GM12878 (cell line): ENCODE measurements around the gene ABCA3. TPM values are rescaled to one million over a fixed set of nuclear protein-coding genes. Genes with fewer than 3 reads are reported as not detected.

ENCODE experiments used
- BACH1 ChIP-seq: fragments of 450-650 bp; IDR thresholded peaks from 2 replicates; pipeline ENCODE4 v1.6.1; 2017; ENCODE audit warnings: mild to moderate bottlenecking, borderline replicate concordance
- CBX3 ChIP-seq: fragments of 200-600 bp; sonication (generic); IDR thresholded peaks from 2 replicates; pipeline ENCODE4 v1.6.1; 2016; ENCODE audit warnings: low read depth, borderline replicate concordance
- CEBPB ChIP-seq, 2 experiments: fragments of 150-350 bp in 1 of 2; IDR thresholded peaks; 2 replicates each; pipeline ENCODE4 v1.6.1; 2012 to 2014; ENCODE audit warnings: low read depth in 2 of 2, low read length in 2 of 2, borderline replicate concordance in 1 of 2, inconsistent platforms in 1 of 2
- ETV6 ChIP-seq, 2 experiments: fragments of 450-650 bp in 1 of 2; IDR thresholded peaks in 1 of 2; conservative IDR thresholded peaks in 1 of 2; 2 replicates each; pipeline ENCODE4 v1.6.1; 2014; ENCODE audit warnings: antibody characterized with exemption in 1 of 2, borderline replicate concordance in 1 of 2, low read depth in 1 of 2, mild to moderate bottlenecking in 1 of 2, moderate library complexity in 1 of 2
- HDGF ChIP-seq: fragments of 450-650 bp; IDR thresholded peaks from 2 replicates; pipeline ENCODE4 v1.6.1; 2016; ENCODE audit warnings: antibody characterized with exemption
- IRF4 ChIP-seq: IDR thresholded peaks from 2 replicates; pipeline ENCODE4 v1.6.1; 2011; ENCODE audit warnings: low read depth, low read length
- LARP7 ChIP-seq: fragments of 450-650 bp; IDR thresholded peaks from 2 replicates; pipeline ENCODE4 v1.6.1; 2017; ENCODE audit warnings: mild to moderate bottlenecking
- NFIC ChIP-seq: IDR thresholded peaks from 2 replicates; pipeline ENCODE4 v1.6.1; 2012; ENCODE audit warnings: low read depth, mild to moderate bottlenecking, inconsistent platforms, low read length, moderate library complexity
- RCOR1 ChIP-seq: conservative IDR thresholded peaks from 2 replicates; pipeline ENCODE4 v1.6.1; 2012; ENCODE audit warnings: low read depth, low read length, improper control_type of control experiment
- RUNX3 ChIP-seq: IDR thresholded peaks from 2 replicates; pipeline ENCODE4 v1.6.1; 2012; ENCODE audit warnings: low read length, inconsistent platforms
- SIX5 ChIP-seq: IDR thresholded peaks from 2 replicates; pipeline ENCODE4 v1.6.1; 2011; ENCODE audit warnings: mild to moderate bottlenecking, low read depth, low read length, moderate library complexity; ENCODE audit not compliant: severe bottlenecking
- SMAD1 ChIP-seq: fragments of 450-650 bp; IDR thresholded peaks from 2 replicates; pipeline ENCODE4 v1.6.1; 2018; ENCODE audit warnings: mild to moderate bottlenecking, low read depth; ENCODE audit not compliant: partially characterized antibody
- SUZ12 ChIP-seq: fragments of 200-600 bp; sonication (generic); IDR thresholded peaks from one replicate; pipeline ENCODE4 v1.6.1; 2018; ENCODE audit warnings: antibody characterized with exemption, mild to moderate bottlenecking; ENCODE audit not compliant: unreplicated experiment
- WRNIP1 ChIP-seq: IDR thresholded peaks from 2 replicates; pipeline ENCODE4 v1.6.1; 2011; ENCODE audit warnings: low read depth, low read length, improper control_type of control experiment, borderline replicate concordance
- ZNF384 ChIP-seq: IDR thresholded peaks from 2 replicates; pipeline ENCODE4 v1.6.1; 2012; ENCODE audit warnings: low read depth, mild to moderate bottlenecking, low read length, improper control_type of control experiment, borderline replicate concordance
- ZSCAN29 ChIP-seq: fragments of 450-650 bp; IDR thresholded peaks from 2 replicates; pipeline ENCODE4 v1.6.1; 2017; ENCODE audit warnings: mild to moderate bottlenecking, moderate library complexity
- polyA plus RNA-seq, 11 experiments: library from polyadenylated mRNA; depleted of rRNA in 4 of 11; unstranded in 6 of 11; stranded (reverse) in 5 of 11; fragments of >200 nt; fragmentation: Nextera tagmentation in 4 of 11; fragmentation: Illumina TruSeq in 1 of 11; extraction: Ambion mirVana in 4 of 11; extraction: Trizol in 1 of 11; gene quantifications; 1 replicate in 1 of 11; 2 replicates in 10 of 11; pipeline versions ENCODE4 v1.2.1 to v1.2.3, GENCODE V29; 2011 to 2016; ENCODE audit warnings: inconsistent platforms in 2 of 11, missing spikeins in 2 of 11, low read depth in 1 of 11
- total RNA-seq, 4 experiments: library from RNA; depleted of rRNA in 3 of 4; stranded (reverse); fragments of >200 nt in 3 of 4; fragmentation: Illumina TruSeq in 1 of 4; extraction: Trizol in 1 of 4; gene quantifications; 2 replicates each; pipeline versions ENCODE4 v1.2.1 to v1.2.3, GENCODE V29; 2013 to 2021
- TF ChIP-seq, protein P1 (sequence below): fragments of 450-650 bp; IDR thresholded peaks from 2 replicates; pipeline ENCODE4 v1.6.1; 2016; ENCODE audit warnings: mild to moderate bottlenecking
- TF ChIP-seq, protein P2 (sequence below): IDR thresholded peaks from 2 replicates; pipeline ENCODE4 v1.6.1; 2011; ENCODE audit warnings: low read depth, mild to moderate bottlenecking, low read length, moderate library complexity, borderline replicate concordance; ENCODE audit errors: extremely low read depth
- TF ChIP-seq, protein P3 (sequence below): IDR thresholded peaks from 2 replicates; pipeline ENCODE4 v1.6.1; 2011; ENCODE audit warnings: borderline replicate concordance, low read depth, mild to moderate bottlenecking, moderate library complexity, low read length; ENCODE audit not compliant: insufficient read depth, poor library complexity, severe bottlenecking
- TF ChIP-seq, protein P4 (sequence below): fragments of 450-650 bp; IDR thresholded peaks from 2 replicates; pipeline ENCODE4 v1.6.1; 2014; ENCODE audit warnings: mild to moderate bottlenecking
- TF ChIP-seq, protein P5 (sequence below): fragments of 450-650 bp; IDR thresholded peaks from 2 replicates; pipeline ENCODE4 v1.6.1; 2016; ENCODE audit warnings: mild to moderate bottlenecking, moderate library complexity, borderline replicate concordance

Gene ABCA3
- total and polyA plus RNA-seq, 10 of the 15 experiments (the other 5 are each of a cell fraction or from before 2014, with no cell fraction given): 0.71 to 17.6 (median 6.7) TPM

DNA sequence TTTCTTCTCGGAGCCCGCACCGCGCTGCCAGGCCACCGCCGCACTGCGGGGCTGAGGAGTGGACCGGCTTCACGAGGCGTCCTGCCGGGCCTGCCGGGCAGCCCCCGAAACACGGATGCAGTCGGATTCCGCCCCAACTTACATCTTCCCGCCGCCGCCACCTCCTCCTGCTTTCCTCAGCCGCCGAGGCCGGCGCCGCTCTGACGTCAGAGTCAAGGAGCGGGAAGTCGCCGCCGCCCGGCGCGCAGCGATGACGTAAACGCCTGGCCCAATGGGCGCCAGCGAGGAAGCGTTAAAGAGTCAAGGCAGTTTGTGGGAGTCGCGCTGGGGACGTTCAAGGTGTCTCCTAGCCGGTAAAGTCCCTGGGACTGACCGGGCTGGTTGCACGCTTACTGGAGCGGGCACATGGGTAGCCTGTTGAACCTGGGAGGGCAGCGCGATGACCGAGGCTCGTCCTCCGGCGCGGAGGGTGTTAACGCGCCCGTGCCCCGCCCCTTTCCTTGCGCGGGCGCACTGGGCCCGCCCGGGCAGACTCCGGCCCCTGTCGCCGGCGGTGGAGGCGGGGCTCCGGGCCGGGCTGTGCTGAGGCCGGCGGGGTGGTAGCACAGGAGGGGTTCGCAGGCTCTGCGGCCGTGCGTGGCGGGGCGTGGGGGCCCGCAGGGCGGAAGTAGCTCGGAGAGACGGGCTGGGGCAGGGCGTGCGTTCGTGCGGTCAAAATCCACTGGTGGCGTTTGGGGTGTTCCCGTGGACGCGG is 72.4 kb downstream of the ABCA3 start, which contains the start of gene RNPS1 (continued):
- TF ChIP-seq, protein P1, sequence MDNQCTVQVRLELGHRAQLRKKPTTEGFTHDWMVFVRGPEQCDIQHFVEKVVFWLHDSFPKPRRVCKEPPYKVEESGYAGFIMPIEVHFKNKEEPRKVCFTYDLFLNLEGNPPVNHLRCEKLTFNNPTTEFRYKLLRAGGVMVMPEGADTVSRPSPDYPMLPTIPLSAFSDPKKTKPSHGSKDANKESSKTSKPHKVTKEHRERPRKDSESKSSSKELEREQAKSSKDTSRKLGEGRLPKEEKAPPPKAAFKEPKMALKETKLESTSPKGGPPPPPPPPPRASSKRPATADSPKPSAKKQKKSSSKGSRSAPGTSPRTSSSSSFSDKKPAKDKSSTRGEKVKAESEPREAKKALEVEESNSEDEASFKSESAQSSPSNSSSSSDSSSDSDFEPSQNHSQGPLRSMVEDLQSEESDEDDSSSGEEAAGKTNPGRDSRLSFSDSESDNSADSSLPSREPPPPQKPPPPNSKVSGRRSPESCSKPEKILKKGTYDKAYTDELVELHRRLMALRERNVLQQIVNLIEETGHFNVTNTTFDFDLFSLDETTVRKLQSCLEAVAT: peak; percentile 67
- TF ChIP-seq CBX3 (no peak), IRF4 (no peak), WRNIP1 (no peak), HDGF (0 out of 2 replicates have a peak, but pooled peaks have one; percentile 7), RCOR1 (no peak), CEBPB (IDR thresholded peaks at IDR 0.05; ENCODE audit: borderline replicate concordance in 1 of 2, low read depth in 2 of 2, low read length in 2 of 2) (no peak), SIX5 (no peak), SUZ12 (no peak), BACH1 (peak; percentile 70), RUNX3 (peak; percentile 51; the same call in 1 of the 2 replicates), NFIC (no peak), LARP7 (peak; percentile 90), ETV6 (conservative IDR thresholded peaks at IDR 0.05 in 1 of 2, IDR thresholded peaks at IDR 0.05 in 1 of 2; ENCODE audit: borderline replicate concordance in 1 of 2, low read depth in 1 of 2) (peak in 1 of 2 experiments; percentile 60; a peak in 1 of 4 replicates), ZNF384 (no peak), ZSCAN29 (peak; percentile 88; the same call in 1 of the 2 replicates), SMAD1 (peak; percentile 78)
- TF ChIP-seq, protein P2, sequence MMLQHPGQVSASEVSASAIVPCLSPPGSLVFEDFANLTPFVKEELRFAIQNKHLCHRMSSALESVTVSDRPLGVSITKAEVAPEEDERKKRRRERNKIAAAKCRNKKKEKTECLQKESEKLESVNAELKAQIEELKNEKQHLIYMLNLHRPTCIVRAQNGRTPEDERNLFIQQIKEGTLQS: peak; percentile 81; the same call in 1 of the 2 replicates
- TF ChIP-seq, protein P3, sequence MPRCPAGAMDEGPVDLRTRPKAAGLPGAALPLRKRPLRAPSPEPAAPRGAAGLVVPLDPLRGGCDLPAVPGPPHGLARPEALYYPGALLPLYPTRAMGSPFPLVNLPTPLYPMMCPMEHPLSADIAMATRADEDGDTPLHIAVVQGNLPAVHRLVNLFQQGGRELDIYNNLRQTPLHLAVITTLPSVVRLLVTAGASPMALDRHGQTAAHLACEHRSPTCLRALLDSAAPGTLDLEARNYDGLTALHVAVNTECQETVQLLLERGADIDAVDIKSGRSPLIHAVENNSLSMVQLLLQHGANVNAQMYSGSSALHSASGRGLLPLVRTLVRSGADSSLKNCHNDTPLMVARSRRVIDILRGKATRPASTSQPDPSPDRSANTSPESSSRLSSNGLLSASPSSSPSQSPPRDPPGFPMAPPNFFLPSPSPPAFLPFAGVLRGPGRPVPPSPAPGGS: peak; percentile 39
- TF ChIP-seq, protein P4, sequence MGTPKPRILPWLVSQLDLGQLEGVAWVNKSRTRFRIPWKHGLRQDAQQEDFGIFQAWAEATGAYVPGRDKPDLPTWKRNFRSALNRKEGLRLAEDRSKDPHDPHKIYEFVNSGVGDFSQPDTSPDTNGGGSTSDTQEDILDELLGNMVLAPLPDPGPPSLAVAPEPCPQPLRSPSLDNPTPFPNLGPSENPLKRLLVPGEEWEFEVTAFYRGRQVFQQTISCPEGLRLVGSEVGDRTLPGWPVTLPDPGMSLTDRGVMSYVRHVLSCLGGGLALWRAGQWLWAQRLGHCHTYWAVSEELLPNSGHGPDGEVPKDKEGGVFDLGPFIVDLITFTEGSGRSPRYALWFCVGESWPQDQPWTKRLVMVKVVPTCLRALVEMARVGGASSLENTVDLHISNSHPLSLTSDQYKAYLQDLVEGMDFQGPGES: peak; percentile 52
- TF ChIP-seq, protein P5, sequence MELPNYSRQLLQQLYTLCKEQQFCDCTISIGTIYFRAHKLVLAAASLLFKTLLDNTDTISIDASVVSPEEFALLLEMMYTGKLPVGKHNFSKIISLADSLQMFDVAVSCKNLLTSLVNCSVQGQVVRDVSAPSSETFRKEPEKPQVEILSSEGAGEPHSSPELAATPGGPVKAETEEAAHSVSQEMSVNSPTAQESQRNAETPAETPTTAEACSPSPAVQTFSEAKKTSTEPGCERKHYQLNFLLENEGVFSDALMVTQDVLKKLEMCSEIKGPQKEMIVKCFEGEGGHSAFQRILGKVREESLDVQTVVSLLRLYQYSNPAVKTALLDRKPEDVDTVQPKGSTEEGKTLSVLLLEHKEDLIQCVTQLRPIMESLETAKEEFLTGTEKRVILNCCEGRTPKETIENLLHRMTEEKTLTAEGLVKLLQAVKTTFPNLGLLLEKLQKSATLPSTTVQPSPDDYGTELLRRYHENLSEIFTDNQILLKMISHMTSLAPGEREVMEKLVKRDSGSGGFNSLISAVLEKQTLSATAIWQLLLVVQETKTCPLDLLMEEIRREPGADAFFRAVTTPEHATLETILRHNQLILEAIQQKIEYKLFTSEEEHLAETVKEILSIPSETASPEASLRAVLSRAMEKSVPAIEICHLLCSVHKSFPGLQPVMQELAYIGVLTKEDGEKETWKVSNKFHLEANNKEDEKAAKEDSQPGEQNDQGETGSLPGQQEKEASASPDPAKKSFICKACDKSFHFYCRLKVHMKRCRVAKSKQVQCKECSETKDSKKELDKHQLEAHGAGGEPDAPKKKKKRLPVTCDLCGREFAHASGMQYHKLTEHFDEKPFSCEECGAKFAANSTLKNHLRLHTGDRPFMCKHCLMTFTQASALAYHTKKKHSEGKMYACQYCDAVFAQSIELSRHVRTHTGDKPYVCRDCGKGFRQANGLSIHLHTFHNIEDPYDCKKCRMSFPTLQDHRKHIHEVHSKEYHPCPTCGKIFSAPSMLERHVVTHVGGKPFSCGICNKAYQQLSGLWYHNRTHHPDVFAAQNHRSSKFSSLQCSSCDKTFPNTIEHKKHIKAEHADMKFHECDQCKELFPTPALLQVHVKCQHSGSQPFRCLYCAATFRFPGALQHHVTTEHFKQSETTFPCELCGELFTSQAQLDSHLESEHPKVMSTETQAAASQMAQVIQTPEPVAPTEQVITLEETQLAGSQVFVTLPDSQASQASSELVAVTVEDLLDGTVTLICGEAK: peak; percentile 84
